Osteoblast (primary cell): Measurements from ENCODE around the gene HIGD1B. TPM values are rescaled to one million over a fixed set of nuclear protein-coding genes. Genes with fewer than 3 reads are reported as not detected.

Source experiments
- DNase-seq: peaks from one replicate; pipeline ENCODE4 v3.0.0; 2011; ENCODE audit warnings: low spot score, mixed read lengths; ENCODE audit not compliant: insufficient read length; ENCODE audit errors: missing footprints
- H2AFZ ChIP-seq: 2 replicates; pipeline ENCODE4 v1.6.0; 2011; ENCODE audit warnings: mild to moderate bottlenecking, low read length
- H3K27ac ChIP-seq: 2 replicates; pipeline ENCODE4 v1.5.1; 2011; ENCODE audit warnings: mild to moderate bottlenecking, low read depth, low read length, moderate library complexity
- H3K27me3 ChIP-seq: 2 replicates; pipeline ENCODE4 v1.6.0; 2012; ENCODE audit warnings: mild to moderate bottlenecking, control low read depth, inconsistent platforms, low read length, moderate library complexity; ENCODE audit not compliant: insufficient read depth
- H3K36me3 ChIP-seq: 2 replicates; pipeline ENCODE4 v1.5.1; 2011; ENCODE audit warnings: mild to moderate bottlenecking, low read length, control low read depth, moderate library complexity; ENCODE audit not compliant: insufficient read depth
- H3K4me1 ChIP-seq: 2 replicates; pipeline ENCODE4 v1.5.1; 2011; ENCODE audit warnings: mild to moderate bottlenecking, low read length, control low read depth, moderate library complexity; ENCODE audit not compliant: insufficient read depth
- H3K4me2 ChIP-seq: 2 replicates; pipeline ENCODE4 v1.6.0; 2011; ENCODE audit warnings: mild to moderate bottlenecking, low read length; ENCODE audit not compliant: insufficient read depth
- H3K4me3 ChIP-seq: fragments of 200-600 bp; sonication (generic); 3 replicates; pipeline ENCODE4 v1.5.1; 2012; ENCODE audit warnings: mild to moderate bottlenecking, low read length, inconsistent platforms; ENCODE audit not compliant: insufficient read depth
- H3K79me2 ChIP-seq: 2 replicates; pipeline ENCODE4 v1.6.0; 2012; ENCODE audit warnings: mild to moderate bottlenecking, low read length, control low read depth, inconsistent platforms; ENCODE audit not compliant: insufficient read depth
- H3K9me3 ChIP-seq: 2 replicates; pipeline ENCODE4 v1.5.1; 2011; ENCODE audit warnings: low read depth, low read length, control low read depth
- H4K20me1 ChIP-seq: 2 replicates; pipeline ENCODE4 v1.6.0; 2012; ENCODE audit warnings: mild to moderate bottlenecking, low read length, control low read depth; ENCODE audit not compliant: insufficient read depth
- total RNA-seq: library from RNA; depleted of rRNA; stranded (reverse); fragments of >200 nt; gene quantifications from 2 replicates; pipeline ENCODE4 v1.2.3, GENCODE V29; 2012
- TF ChIP-seq, protein P1 (sequence below): IDR thresholded peaks from 2 replicates; pipeline ENCODE4 v1.5.1; 2011; ENCODE audit warnings: mild to moderate bottlenecking, low read depth, low read length, moderate library complexity; ENCODE audit errors: extremely low read depth

The HIGD1B gene
- total RNA-seq, 1 donor = not detected

DNA sequence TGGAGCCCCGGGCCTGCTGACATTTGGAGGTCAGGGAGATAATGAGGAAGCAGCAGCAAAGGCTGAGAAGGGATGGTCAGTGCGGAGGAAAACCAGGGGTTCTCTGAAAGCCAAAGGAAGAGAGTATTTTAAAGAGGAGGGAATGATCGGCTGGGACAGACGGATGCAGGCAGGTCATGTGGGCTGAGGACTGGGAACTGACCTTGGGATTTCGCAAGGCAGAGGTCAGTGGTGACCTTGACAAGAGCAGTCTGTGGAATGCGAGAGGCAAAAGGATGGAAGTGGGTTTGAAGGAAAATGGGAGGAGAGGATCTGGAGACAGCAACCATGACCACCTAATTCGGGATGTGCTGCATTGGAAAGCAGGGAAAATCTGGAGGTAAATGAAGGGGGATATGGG is 41.3 kb downstream of the HIGD1B start:
- Histone ChIP-seq H3K79me2 (peaks cover 61% of the 10 kb centered on the region), H3K27ac (no peak overlapping the region), H3K27me3 (no peaks in the 10 kb centered on the region), H3K9me3 (no peaks in the 10 kb centered on the region), H3K36me3 (peaks cover 49% of the 10 kb centered on the region), H3K4me2 (no peak overlapping the region), H4K20me1 (peaks cover 17% of the 10 kb centered on the region), H3K4me3 (no peak overlapping the region), H3K4me1 (peaks cover 4% of the 10 kb centered on the region), H2AFZ (no peak overlapping the region)
- DNase-seq = no peak
- TF ChIP-seq, protein P1, sequence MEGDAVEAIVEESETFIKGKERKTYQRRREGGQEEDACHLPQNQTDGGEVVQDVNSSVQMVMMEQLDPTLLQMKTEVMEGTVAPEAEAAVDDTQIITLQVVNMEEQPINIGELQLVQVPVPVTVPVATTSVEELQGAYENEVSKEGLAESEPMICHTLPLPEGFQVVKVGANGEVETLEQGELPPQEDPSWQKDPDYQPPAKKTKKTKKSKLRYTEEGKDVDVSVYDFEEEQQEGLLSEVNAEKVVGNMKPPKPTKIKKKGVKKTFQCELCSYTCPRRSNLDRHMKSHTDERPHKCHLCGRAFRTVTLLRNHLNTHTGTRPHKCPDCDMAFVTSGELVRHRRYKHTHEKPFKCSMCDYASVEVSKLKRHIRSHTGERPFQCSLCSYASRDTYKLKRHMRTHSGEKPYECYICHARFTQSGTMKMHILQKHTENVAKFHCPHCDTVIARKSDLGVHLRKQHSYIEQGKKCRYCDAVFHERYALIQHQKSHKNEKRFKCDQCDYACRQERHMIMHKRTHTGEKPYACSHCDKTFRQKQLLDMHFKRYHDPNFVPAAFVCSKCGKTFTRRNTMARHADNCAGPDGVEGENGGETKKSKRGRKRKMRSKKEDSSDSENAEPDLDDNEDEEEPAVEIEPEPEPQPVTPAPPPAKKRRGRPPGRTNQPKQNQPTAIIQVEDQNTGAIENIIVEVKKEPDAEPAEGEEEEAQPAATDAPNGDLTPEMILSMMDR = no peak

DNA sequence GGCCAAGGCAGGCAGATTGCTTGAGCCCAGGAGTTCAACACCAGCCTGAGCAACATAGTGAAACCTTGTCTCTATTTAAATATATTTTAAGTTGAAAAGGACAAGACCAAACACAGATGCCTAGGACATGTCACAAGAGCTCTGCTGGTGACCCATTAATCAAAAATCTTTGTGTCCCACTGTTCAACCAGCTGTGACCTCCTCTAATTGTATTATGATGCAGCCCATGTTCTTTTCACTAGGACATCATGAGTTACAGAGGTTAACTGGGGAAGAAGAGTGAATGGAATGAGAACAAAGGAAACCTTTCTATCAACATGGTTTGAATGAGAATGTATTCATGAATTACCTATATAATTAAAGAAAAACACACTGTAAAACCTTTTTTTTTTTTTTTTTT is 44.6 kb downstream of the HIGD1B start:
- Histone ChIP-seq H3K4me1 (peaks cover 4% of the 10 kb centered on the region), H3K27ac (no peak overlapping the region), H2AFZ (no peak overlapping the region), H3K9me3 (no peaks in the 10 kb centered on the region), H3K27me3 (no peaks in the 10 kb centered on the region), H3K4me2 (no peak overlapping the region), H3K79me2 (peaks cover 83% of the 10 kb centered on the region), H3K4me3 (no peak overlapping the region), H4K20me1 (peaks cover 26% of the 10 kb centered on the region), H3K36me3 (peaks cover 31% of the 10 kb centered on the region)
- no peak for DNase-seq
- TF ChIP-seq, protein P1 = no peak

DNA sequence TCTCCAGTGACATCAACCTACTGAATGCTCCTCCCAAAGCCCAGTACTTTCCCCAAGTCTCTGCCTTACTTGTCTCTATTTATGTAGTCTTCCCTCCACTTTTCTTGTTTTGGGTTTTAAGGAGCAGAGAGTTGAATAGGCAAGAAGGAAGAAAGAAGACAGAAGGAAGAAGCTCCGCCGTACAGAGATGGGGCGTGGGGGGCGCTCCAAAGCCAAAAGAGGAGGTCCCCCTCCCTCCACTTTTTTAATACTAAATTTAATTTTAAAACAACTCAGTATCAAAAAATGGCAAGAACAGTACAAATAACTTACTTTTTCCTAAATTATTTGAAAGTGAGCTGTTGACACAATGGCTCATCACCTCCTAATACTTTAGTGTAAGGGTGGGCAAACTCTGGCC is 47.0 kb downstream of the HIGD1B start:
- TF ChIP-seq, protein P1 = peak; percentile 14
- H3K36me3 ChIP-seq = peaks cover 31% of the 10 kb centered on the region
- H4K20me1 ChIP-seq = peaks cover 13% of the 10 kb centered on the region
- H3K4me1 ChIP-seq = peaks cover 7% of the 10 kb centered on the region
- no peak overlapping the region for H3K4me3 ChIP-seq
- H3K9me3 ChIP-seq = no peaks in the 10 kb centered on the region
- H3K79me2 ChIP-seq = peaks cover 79% of the 10 kb centered on the region
- H2AFZ ChIP-seq = no peak overlapping the region
- H3K27me3 ChIP-seq = no peaks in the 10 kb centered on the region
- H3K27ac ChIP-seq = no peak overlapping the region
- DNase-seq = no peak
- H3K4me2 ChIP-seq = no peak overlapping the region

DNA sequence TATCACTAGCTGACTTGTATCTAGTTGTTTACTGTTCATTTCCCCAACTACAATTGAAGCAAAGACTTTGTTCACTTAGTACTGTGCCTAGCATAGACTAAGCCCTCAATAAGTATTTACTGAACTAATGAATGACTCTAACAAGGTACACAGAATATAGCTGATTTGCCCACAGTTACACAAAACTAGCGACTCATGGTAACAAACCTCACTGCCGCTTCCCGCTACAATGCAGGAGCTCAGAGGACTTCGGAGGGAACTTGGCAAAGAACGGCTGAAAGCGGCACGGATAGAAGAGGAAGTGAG is 51.0 kb downstream of the HIGD1B start:
- peak overlapping the region; percentile 99 for H3K27ac ChIP-seq
- no peaks in the 10 kb centered on the region for H3K27me3 ChIP-seq
- no peak for DNase-seq
- peaks cover 11% of the 10 kb centered on the region for H3K36me3 ChIP-seq
- TF ChIP-seq, protein P1 = no peak
- H2AFZ ChIP-seq = peak overlapping the region; percentile 95
- no peaks in the 10 kb centered on the region for H3K9me3 ChIP-seq
- peaks cover 33% of the 10 kb centered on the region for H3K4me1 ChIP-seq
- peaks cover 10% of the 10 kb centered on the region for H4K20me1 ChIP-seq
- peak overlapping the region; percentile 96 for H3K4me2 ChIP-seq
- H3K4me3 ChIP-seq = peak overlapping the region; percentile 86
- peaks cover 51% of the 10 kb centered on the region for H3K79me2 ChIP-seq
